Left colon (tissue), 2 donors: ENCODE measurements around the gene MYO9A. TPM values are rescaled to one million over a fixed set of nuclear protein-coding genes. Genes with fewer than 3 reads are reported as not detected.
"Not testable (repeated sequence)": the region's sequence is repeated elsewhere in the genome, so short reads cannot be mapped to it uniquely, and the experiment has no call there.

Experiments used
- ATAC-seq: fragments of 200-7000 bp; cut with Tn5 transposase; one replicate; pipeline ENCODE4 v1.9.1; 2020; ENCODE audit warnings: mild to moderate bottlenecking, moderate library complexity
- DNase-seq, 2 donors: peaks; one replicate each; pipeline ENCODE4 v3.0.0-alpha.2; 2020
- intact Hi-C, 2 donors: fragments of 100-400 bp; cut with DNase I in 1 of 2; cut with micrococcal nuclease in 1 of 2; formaldehyde crosslinking; loops; one replicate each; pipeline versions ENCODE4 v1.11.2 to v1.14.0; 2022; cut with DNase I, micrococcal nuclease
- total RNA-seq, 2 donors: library from RNA; stranded (reverse); fragmentation: NEBNext Ultra II Directional; extraction: Animal tissue kit (Norgen Biotek cat#: 25700); gene quantifications; one replicate each; pipeline ENCODE4 v1.2.1, GENCODE V29; 2021
- donor health status: DM: no; HTN: no; CAD: no.
- donor health status: DM: yes; HTN: yes; CAD: no.

The MYO9A gene
- total RNA-seq, 2 donors from 2014 or later = 43.1 to 45.6 TPM

DNA sequence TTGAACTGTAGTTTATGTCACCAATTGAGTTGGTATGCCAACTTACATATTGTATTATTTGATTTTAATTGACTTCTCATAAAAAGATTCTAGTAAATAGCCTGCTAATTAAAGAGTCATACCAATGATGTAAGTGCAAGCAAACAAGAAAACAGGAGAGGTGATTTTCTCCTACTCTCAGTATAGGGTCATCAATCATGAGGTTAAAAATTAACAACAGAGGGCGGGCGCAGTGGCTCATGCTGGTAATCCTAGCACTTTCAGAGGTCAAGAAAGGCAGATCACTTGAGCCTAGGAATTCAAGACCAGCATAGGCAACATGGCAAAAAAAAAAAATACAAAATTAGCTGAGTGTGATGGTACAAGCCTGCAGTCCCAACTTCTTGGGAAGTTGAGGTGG is 108.7 kb downstream of the MYO9A start:
- intact Hi-C loops = no loop called here
- DNase-seq (peak in 1 of 2 donors; percentile 21), ATAC-seq (peak; percentile 84)

- ATAC-seq (no peak), DNase-seq (no peak)
- intact Hi-C loops = no loop called here
Observed at GRCh38 chr15:72006382-72006781, 111.6 kb downstream of the MYO9A start.

DNA sequence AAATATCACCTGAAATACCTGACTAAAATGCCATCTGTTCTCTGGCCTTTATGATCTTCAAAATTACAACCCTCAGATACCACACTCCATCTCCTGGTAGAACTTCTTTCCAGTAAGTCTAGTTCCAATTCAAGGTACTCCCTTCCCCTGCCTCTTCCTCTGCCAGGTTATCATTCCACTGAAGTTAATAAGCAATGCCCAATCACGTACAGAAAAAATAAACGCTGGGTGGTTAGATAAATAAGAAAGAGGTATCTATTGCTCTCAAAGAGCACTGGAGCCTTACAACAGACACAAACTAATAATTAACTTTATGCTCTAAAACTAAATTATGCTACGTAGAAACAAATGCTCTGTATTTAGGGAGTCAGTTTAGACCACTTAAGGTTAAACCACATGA is 112.5 kb downstream of the MYO9A start:
- ATAC-seq = no peak
- intact Hi-C loops = no loop called here
- no peak for DNase-seq

DNA sequence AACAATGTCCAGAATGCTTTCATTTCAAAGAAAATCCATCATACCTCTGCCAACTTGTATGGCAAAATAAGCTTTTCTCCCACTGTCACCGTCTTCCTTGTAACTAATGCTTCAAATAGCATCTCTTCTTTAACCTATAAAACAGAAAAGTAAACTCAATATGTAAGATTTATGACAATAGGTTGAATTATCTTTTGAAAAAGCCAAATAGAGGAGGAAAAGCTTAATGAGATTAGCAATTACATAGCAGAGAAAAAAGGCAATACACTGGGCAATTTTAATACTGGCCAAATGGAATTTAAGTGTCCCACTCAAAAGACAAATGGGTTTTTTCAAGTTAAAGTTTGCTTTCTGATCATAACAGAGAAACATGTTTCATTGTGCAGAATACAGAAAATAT is 118.1 kb downstream of the MYO9A start:
- ATAC-seq = no peak
- no peak for DNase-seq
- intact Hi-C loops = no loop called here

DNA sequence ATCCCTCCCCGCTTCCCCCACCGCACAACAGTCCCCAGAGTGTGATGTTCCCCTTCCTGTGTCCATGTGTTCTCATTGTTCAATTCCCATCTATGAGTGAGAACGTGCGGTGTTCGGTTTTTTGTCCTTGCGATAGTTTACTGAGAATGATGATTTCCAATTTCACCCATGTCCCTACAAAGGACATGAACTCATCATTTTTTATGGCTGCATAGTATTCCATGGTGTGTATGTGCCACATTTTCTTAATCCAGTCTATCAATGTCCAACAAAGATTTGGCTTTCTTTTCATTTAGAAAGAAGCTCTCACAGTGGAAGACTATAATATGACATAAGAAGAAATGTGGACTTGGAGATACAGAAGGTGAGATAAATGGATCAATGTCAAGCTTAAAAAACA is 119.2 kb downstream of the MYO9A start:
- DNase-seq, intact Hi-C loops, ATAC-seq: not testable (repeated sequence)

DNA sequence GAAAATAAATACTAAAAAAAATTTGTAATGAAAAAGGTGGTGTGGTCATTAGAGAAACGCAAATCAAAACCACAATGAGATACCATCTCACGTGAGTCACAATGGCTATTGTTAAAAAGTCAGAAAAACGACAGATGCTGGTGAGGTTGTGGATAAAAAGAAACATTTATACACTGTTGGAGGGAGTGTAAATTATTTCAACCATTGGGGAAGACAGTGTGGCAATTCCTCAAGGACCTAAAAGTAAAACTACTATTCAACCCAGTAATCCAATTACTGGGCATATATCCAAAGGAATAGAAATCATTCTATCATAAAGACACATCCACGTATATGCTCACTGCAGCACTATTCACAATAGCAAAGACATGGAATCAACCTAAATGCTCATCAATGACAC is 120.3 kb downstream of the MYO9A start:
- intact Hi-C loops = no loop called here
- DNase-seq (no peak), ATAC-seq (no peak)

DNA sequence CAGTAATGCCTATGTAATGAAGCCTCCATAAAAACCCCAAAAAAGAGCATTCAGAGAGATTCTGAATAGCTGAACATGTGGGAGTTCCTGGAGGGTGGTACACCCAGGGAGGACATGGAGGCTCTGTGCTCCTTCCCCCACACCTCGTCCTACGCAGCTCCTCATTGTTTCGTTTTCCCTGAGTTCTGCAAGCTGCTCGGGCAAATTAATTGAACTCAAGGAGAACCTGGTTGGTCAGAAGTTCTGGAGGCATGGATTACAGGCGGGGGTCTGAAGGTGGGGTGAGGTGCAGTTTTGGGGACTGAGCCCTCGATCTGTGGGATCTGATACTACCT is 142.2 kb downstream of the MYO9A start:
- no peak for ATAC-seq

GRCh38 chr15:71974211-71974610 is 143.7 kb downstream of the MYO9A start:
- intact Hi-C loops = no loop called here
- ATAC-seq = no peak
- no peak for DNase-seq

More for the DNA sequence above, 142.2 kb downstream of the MYO9A start:
- no peak for DNase-seq
- intact Hi-C loops = no loop called here

- no peak for DNase-seq
- ATAC-seq = no peak
- intact Hi-C loops = no loop called here
Observed at GRCh38 chr15:71973366-71973765, 144.6 kb downstream of the MYO9A start.

DNA sequence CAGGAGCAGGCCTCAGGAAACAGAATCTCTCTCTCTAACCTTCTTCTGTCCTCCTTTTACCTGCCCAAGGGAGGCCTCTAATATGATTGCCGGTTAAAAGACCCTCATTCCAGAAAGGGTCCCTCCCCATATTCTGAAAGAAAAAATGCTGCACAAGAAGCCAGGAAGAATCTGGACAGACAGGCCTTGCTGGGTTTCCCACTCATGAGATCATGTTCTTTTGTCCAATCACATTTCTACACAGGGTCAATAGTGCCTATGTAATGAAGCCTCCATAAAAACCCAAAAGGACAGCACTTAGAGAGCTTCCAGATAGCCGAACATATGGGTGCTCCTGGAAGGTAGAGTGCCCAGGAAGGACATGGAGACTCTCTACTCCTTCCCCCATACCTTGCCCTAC is 146.0 kb downstream of the MYO9A start:
- DNase-seq (no peak), ATAC-seq (no peak)
- intact Hi-C loops = no loop called here

- no peak for DNase-seq
- intact Hi-C loops = no loop called here
- ATAC-seq = no peak
Observed at GRCh38 chr15:71970435-71970834, 147.5 kb downstream of the MYO9A start.

DNA sequence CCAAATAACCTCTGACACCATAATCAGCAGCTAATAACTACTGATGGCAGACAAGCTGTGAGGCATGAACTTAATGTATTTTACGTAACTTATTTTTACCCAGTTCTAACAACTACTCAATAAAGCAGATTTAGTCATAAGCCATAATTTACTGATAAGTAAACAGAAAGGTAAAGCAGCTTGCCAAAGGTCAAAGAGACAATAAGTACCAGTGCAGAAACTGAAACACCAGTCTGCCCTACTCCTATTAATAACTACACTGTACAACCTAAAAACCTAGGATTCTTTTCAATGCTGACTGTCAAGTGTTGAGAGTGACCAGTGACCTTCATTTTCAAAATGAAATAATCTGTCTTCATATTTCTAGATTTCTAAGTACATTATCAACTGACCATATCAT is 155.4 kb downstream of the MYO9A start:
- DNase-seq (no peak), ATAC-seq (no peak)
- intact Hi-C loops = no loop called here

- no peak for ATAC-seq
- DNase-seq = no peak
- intact Hi-C loops = no loop called here
Observed at GRCh38 chr15:71957026-71957425, 160.9 kb downstream of the MYO9A start.

GRCh38 chr15:71951134-71951533 is 166.8 kb downstream of the MYO9A start:
- intact Hi-C loops = no loop called here
- no peak for ATAC-seq

GRCh38 chr15:71945012-71945411 is 172.9 kb downstream of the MYO9A start:
- DNase-seq (no peak), ATAC-seq (no peak)
- intact Hi-C loops = no loop called here

More at GRCh38 chr15:71951134-71951533, 166.8 kb downstream of the MYO9A start:
- DNase-seq = no peak

DNA sequence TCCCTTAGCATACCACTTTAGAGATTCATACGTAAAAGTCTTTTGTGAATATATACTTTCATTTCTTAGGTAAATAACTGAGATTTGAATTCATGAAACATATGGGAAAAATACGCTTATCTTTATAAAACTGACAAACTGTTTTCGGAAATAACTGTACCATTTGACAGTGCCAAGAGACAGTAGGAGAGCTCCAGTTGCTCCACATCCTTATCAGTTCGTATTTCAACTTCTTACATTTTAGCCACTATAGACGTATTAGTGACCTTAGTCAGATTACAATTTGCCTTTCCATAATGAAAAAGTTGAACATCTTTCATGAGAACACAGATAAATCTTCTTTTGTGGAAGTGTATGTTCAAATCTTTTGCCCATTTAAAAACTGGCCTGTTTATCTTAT is 174.1 kb downstream of the MYO9A start:
- intact Hi-C loops = no loop called here
- DNase-seq (no peak), ATAC-seq (no peak)

- no peak for ATAC-seq
- DNase-seq = no peak
- intact Hi-C loops = no loop called here
Observed at GRCh38 chr15:71939981-71940588, 177.9 kb downstream of the MYO9A start.

DNA sequence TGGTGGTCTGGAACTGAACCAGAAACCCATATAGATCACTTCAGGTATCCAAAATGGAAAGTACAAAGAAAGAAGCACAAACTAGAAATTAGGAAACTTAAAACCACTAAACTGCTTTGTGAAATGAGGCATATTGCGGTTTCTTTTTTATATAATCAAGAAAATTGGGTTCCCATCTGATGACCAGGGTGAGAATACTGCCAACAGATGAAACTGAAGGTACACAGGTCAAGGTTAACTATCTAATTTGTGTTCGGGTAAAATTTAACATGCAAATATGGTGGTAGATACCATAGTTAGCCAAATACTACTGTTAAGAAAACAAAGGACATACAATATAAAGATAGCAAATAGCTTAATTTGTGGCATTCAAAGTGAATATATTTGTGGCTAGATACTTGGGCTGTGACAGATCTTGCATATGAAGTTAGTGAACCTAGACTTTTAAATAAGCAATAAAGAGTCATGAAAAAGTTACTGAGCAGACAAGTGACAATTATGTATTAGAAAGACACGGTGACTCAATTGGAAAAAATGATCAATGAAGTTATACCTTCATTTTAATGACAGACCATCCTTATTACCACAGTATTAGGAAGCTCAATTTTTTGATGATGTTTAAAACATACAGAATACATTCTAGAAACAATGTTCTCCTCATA is 180.2 kb downstream of the MYO9A start:
- no peak for DNase-seq
- no peak for ATAC-seq
- intact Hi-C loops = no loop called here

GRCh38 chr15:71934446-71934845 is 183.5 kb downstream of the MYO9A start:
- intact Hi-C loops = no loop called here
- ATAC-seq = no peak

DNA sequence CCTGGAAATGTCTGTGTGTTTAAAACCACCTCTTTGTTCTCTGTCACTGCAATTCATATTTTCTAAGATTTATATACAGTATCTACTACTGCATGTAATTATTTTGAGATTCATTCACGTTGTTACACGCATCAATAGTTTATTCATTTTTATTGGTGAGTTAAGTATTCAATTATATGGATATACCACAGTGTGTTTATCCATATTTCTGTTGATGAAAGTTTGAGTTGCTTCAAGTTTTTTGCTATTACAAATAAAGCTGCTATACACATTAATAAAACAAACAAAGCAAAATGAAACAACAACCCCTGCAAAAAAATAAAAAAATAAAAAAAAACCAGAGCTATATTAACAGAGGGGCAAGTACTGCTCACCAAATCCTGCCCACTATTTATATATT is 185.3 kb downstream of the MYO9A start:
- ATAC-seq (no peak), DNase-seq (no peak)
- intact Hi-C loops = no loop called here

More at GRCh38 chr15:71934446-71934845, 183.5 kb downstream of the MYO9A start:
- no peak for DNase-seq

DNA sequence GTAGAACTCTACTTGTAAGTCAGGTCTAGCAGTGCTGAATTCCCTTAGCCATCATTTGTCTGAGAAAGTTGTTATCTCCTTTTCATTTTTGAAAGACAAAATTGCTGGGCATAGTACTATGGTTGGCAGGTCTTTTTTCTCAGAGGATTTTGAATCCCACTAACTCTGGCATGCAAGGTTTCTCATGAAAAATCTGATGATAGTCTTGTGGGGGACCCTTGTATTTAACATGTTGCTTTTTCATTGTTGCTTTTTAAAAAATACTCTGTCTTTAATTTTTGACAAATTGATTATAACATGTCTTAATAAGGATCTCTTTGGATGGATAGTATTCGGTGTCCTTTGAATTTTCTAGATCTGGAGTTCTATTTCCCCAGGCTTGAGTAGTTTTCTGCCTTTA is 186.7 kb downstream of the MYO9A start:
- intact Hi-C loops = no loop called here
- ATAC-seq = no peak
- DNase-seq = no peak
